AG09309 (cell line): ENCODE data around the gene RTL9.
A peak's percentile ranks its signal among the peaks of the same experiment; 100 is the strongest.
"Not testable (repeated sequence)": the region's sequence is repeated elsewhere in the genome, so short reads cannot be mapped to it uniquely, and the experiment has no call there.

ENCODE experiments used
- DNase-seq: peaks from one replicate; pipeline ENCODE4 v3.0.0-alpha.2; 2010; ENCODE audit warnings: low read depth
- H3K4me3 ChIP-seq: 2 replicates; pipeline ENCODE4 v1.5.1; 2011; ENCODE audit warnings: mild to moderate bottlenecking, low read depth, low read length, moderate library complexity; ENCODE audit not compliant: control insufficient read depth
- TF ChIP-seq, protein P1 (sequence below): IDR thresholded peaks from 2 replicates; pipeline ENCODE4 v1.5.1; 2011; ENCODE audit warnings: mild to moderate bottlenecking, low read depth, low read length, inconsistent platforms; ENCODE audit not compliant: insufficient read depth, control insufficient read depth; ENCODE audit errors: missing control alignments

The RTL9 gene

DNA sequence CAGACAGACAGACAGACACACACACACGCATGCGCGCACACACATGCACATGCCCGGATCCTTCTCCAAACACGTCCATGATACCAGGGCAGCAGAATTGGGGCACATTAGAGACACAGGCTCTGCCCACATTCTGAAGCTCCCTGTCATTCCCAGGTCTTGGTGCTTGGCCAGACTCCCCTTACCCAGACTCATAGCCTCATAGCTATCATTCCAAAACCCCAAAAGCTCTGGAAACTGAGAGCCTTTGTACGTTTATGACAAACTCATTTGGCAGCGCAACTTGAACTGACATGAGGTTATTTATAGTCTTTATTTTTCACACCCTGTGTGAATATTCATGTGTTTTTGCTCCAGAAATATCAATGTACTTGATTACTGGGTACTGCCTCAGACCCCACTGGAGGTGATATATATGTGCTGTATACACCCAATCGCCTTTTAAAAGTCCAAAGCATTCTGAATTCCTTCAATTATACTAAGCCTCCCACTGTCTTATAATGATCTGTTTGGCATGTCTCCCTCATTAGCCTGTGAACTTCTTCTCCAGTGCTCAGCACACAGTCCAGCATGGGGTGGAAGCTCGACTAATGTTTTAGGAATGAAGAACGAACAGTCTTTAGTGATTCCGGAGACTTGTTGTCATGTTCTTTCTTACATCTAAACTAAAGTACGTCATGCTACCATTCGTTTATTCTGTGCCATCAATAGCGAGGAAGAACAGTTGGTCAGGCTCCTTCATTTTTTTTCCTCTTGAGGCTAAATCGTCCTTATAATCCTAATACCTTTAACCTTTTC, 45.0 kb downstream of the RTL9 start:
- H3K4me3 ChIP-seq, result no peak overlapping the region
- TF ChIP-seq, protein P1, sequence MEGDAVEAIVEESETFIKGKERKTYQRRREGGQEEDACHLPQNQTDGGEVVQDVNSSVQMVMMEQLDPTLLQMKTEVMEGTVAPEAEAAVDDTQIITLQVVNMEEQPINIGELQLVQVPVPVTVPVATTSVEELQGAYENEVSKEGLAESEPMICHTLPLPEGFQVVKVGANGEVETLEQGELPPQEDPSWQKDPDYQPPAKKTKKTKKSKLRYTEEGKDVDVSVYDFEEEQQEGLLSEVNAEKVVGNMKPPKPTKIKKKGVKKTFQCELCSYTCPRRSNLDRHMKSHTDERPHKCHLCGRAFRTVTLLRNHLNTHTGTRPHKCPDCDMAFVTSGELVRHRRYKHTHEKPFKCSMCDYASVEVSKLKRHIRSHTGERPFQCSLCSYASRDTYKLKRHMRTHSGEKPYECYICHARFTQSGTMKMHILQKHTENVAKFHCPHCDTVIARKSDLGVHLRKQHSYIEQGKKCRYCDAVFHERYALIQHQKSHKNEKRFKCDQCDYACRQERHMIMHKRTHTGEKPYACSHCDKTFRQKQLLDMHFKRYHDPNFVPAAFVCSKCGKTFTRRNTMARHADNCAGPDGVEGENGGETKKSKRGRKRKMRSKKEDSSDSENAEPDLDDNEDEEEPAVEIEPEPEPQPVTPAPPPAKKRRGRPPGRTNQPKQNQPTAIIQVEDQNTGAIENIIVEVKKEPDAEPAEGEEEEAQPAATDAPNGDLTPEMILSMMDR, result no peak
- no peak for DNase-seq

DNA sequence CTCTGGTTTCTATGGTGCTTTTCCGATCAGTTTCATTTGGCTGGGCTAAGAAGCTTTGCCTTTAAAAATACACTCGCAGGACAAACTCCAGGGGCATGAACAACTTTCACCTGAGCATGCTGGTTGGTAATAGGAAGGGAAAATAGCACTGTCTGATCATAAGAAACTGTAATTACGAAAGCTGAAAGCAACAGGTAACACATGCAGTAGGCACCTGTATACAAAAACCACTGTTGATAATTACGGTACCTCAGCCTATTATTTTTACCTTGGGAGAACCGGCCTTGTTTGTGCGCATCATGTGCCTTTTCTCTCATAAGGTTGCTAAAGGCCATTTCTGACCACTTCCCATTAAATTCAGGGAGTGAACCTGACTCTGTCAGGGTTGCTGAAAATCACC, 45.7 kb downstream of the RTL9 start:
- TF ChIP-seq, protein P1, result no peak
- H3K4me3 ChIP-seq, result no peak overlapping the region
- DNase-seq, result no peak

DNA sequence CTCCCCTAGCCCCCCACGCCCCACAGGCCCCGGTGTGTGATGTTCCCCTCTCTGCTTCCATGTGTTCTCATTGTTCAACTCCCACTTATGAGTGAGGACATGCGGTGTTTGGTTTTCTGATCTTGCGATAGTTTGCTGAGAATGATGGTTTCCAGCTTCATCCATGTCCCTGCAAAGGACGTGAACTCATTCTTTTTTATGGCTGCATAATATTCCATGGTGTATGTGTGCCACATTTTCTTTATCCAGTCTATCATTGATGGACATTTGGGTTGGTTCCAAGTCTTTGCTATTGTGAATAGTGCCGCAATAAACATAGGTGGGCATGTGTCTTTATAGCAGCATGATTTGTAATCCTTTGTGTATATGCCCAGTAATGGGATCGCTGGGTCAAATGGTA, 47.6 kb downstream of the RTL9 start:
- not testable (repeated sequence) for DNase-seq, H3K4me3 ChIP-seq

DNA sequence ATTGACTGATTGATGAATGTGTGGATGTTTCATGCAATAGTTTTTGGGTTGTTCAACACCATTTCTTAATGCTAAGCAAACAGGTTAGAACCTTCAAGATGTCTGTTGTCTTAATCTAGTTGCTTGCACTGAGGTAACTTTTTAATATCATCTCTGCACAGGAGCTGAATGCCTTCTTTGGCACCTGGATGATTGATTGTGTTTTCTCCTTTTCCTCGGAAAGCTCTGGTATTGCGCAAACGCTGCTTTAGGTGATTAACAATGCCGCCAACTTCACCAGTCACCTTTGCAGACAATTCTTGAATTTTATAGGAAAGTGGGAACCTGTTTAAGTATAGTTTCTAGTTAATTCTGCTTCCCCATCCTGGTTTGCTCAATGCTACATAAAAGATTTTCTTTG, 48.2 kb downstream of the RTL9 start:
- TF ChIP-seq, protein P1, result no peak
- no peak for DNase-seq
- H3K4me3 ChIP-seq, result no peak overlapping the region

DNA sequence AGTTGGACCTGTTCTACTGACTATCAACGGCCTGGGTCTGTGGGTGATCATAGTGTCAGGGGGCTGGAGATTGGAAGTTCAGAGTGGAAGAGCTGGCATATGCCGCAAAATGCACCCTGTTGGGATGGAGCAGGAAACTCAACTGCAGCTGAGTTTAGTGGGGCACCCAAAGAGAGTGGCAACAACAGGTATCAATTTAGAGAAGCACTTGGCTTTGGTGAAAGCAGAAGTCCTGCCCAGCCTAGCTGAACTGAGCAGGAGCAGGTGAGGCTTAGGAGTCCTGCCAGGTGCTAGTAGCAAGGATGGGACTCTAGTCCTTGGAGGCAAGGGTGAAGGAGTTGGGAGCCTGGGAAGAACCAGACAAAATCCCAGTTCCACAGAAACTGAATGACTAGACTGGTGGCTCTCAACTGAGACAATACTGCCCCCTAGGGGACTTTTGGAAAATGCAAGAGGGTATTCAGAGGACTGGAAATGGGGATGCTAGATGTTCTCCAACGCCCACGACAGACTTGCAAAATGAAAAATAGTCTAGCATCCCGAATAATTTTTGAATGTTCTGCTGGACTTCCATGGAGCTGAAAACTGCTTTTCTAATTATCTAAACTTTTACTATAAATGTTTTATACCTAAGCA, 49.4 kb downstream of the RTL9 start:
- DNase-seq, result no peak
- H3K4me3 ChIP-seq, result no peak overlapping the region
- TF ChIP-seq, protein P1, result peak; percentile 75
